Measurements from ENCODE around the gene AURKAIP1.
"Not testable (repeated sequence)": the region's sequence is repeated elsewhere in the genome, so short reads cannot be mapped to it uniquely, and the experiment has no call there.

The AURKAIP1 gene

GRCh38 chr1:1420654-1421141 is 45.7 kb upstream of the AURKAIP1 start:
- TF ChIP-seq, protein P1, sequence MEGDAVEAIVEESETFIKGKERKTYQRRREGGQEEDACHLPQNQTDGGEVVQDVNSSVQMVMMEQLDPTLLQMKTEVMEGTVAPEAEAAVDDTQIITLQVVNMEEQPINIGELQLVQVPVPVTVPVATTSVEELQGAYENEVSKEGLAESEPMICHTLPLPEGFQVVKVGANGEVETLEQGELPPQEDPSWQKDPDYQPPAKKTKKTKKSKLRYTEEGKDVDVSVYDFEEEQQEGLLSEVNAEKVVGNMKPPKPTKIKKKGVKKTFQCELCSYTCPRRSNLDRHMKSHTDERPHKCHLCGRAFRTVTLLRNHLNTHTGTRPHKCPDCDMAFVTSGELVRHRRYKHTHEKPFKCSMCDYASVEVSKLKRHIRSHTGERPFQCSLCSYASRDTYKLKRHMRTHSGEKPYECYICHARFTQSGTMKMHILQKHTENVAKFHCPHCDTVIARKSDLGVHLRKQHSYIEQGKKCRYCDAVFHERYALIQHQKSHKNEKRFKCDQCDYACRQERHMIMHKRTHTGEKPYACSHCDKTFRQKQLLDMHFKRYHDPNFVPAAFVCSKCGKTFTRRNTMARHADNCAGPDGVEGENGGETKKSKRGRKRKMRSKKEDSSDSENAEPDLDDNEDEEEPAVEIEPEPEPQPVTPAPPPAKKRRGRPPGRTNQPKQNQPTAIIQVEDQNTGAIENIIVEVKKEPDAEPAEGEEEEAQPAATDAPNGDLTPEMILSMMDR (IDR thresholded peaks at IDR 0.05), result no peak
- Histone ChIP-seq H3K4me3 (peak overlapping the region; percentile 65), H3K27ac (peak overlapping the region in 1 of 2 donors; percentile 48)
- DNase-seq (ENCODE audit: low spot score), result no peak

GRCh38 chr1:1419813-1420653 is 45.0 kb upstream of the AURKAIP1 start:
- TF ChIP-seq, protein P1 (IDR thresholded peaks at IDR 0.05), result no peak
- Histone ChIP-seq H3K27ac (peak overlapping the region in 1 of 2 donors; percentile 48), H3K4me3 (peak overlapping the region; percentile 65)
- no peak for DNase-seq (ENCODE audit: low spot score)

DNA sequence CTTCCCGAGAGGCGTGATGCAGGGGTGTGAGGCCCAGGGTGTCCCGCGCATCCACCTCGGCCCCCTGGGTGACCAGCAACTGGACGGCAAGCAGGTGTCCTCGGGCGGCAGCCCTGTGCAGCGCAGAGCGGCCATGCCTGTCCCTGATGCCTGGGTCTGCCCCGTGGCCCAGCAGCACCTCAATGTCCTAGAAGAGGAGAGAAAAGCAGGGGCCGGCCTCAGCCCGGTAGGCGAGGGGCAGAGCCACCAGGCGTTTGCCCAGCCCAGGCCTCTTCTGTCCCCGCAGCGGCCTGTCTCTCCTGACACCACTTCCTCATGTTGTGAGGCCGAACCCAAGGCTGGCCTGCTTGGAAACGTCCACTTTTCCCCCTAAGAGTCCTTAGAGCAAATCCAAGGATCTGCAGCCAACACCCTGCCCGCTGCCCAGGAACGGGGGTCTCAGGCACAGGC is 44.4 kb upstream of the AURKAIP1 start:
- peak overlapping the region in 1 of 2 donors; percentile 48 for H3K27ac ChIP-seq
- H3K4me3 ChIP-seq, result peak overlapping the region; percentile 65
- TF ChIP-seq, protein P1 (IDR thresholded peaks at IDR 0.05), result no peak
- DNase-seq (ENCODE audit: low spot score), result no peak

DNA sequence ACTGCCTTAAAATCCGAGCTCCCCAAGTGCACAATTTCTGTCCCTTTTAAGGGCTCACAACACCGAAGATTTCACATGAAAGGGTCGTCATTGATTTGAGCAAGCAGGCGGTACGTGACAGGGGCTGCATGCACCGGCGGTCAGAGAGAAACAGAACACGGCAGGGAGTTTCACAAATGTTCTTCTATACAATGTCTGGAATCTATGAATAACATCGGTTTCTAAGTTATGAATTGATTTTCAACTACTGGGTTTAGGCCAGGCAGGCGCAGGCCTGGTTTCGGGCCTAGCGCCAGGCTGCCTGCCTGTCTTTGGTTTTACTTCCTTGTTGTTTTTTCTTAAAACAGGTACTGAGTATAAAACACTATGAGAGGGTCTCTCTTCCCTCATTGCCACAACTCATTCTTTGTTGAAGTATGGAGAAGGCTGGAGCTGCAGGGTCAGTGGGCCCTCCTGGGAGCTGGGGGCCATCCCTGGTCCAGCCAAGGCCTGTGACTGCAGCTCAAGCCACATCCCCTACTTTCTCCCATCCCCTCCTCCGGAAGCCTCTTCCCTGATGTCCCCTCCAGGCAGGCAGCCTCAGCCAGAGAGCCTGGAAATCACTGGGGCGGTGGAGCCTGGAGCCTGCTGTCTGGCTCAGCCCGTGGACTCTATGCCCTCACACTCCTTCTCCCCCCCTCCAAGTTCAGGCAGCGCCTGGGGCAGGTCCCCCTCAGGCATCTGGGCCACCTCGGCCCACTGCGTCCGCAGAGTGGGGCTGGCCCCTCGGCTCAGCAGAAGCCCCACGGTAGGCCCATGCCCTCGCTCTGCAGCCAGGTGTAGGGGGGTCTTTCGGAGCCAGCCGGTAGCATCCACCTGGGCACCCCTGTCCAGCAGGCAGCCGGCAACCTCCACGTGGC is 43.7 kb upstream of the AURKAIP1 start:
- H3K4me3 ChIP-seq, result no peak overlapping the region
- TF ChIP-seq, protein P1 (IDR thresholded peaks at IDR 0.05), result no peak

GRCh38 chr1:1417825-1418463 is 42.9 kb upstream of the AURKAIP1 start:
- not testable (repeated sequence) for H3K4me3 ChIP-seq; H3K27ac ChIP-seq; DNase-seq (ENCODE audit: low spot score)

More for the DNA sequence above, 43.7 kb upstream of the AURKAIP1 start:
- no peak for DNase-seq (ENCODE audit: low spot score)
- no peak overlapping the region for H3K27ac ChIP-seq

- not testable (repeated sequence) for H3K27ac ChIP-seq, H3K4me3 ChIP-seq
Measured at GRCh38 chr1:1417396-1417795, 42.4 kb upstream of the AURKAIP1 start.

GRCh38 chr1:1415751-1416150 is 40.7 kb upstream of the AURKAIP1 start:
- TF ChIP-seq, protein P1 (IDR thresholded peaks at IDR 0.05), result no peak
- no peak overlapping the region for H3K27ac ChIP-seq
- H3K4me3 ChIP-seq, result no peak overlapping the region
- no peak for DNase-seq (ENCODE audit: low spot score)

More at GRCh38 chr1:1417396-1417795, 42.4 kb upstream of the AURKAIP1 start:
- not testable (repeated sequence) for DNase-seq (ENCODE audit: low spot score)

DNA sequence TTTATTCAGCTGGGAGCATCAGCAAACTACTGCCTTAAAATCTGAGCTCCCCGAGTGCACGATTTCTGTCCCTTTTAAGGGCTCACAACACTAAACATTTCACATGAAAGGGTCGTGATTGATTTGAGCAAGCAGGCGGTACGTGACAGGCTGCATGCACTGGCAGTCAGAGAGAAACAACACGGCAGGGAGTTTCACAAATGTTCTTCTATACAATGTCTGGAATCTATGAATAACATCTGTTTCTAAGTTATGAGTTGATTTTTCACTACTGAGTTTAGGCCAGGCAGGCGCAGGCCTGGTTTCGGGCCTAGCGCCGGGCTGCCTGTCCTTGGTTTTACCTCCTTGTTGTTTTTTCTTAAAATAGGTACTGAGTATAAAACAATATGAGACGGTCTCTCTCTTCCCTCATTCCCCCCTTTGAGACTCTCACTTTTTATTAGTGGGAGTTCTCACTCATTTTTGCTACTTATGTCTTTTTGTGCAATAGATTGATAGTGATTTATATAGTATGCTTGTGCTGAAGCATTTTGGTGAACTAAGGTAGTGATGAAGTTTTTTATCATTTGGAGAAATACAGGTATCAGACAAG is 37.4 kb upstream of the AURKAIP1 start:
- not testable (repeated sequence) for H3K27ac ChIP-seq; H3K4me3 ChIP-seq; DNase-seq (ENCODE audit: low spot score)

Data from coronary artery (tissue), 2 donors.